Stimulated activated naive B cell treated with anti-CD40 and anti-IgM and Interleukin-4, amounts not matched to agents 10 μg/mL and 1 μg/mL and 100 μg/mL, for 72 hours (primary cell): Measurements from ENCODE around the gene PCDHGA8.
A peak's percentile ranks its signal among the peaks of the same experiment; 100 is the strongest.
"Not testable (repeated sequence)": the region's sequence is repeated elsewhere in the genome, so short reads cannot be mapped to it uniquely, and the experiment has no call there.

Experiments
- ATAC-seq, 2 donors: fragments of 150-1000 bp; cut with Tn5 transposase; replicated peaks; 2 replicates each; pipeline ENCODE4 v1.10.0; 2021; ENCODE audit warnings: moderate library complexity in 1 of 2
- DNase-seq: peaks from one replicate; pipeline ENCODE4 v3.0.0; 2021
- H3K27ac Mint-ChIP-seq: one replicate; pipeline ENCODE4 v1.8.0; 2022; ENCODE audit warnings: mild to moderate bottlenecking, mixed read lengths
- H3K27me3 Mint-ChIP-seq, 2 donors: one replicate each; pipeline ENCODE4 v1.8.0; 2022; ENCODE audit warnings: mixed read lengths in 2 of 2
- H3K36me3 Mint-ChIP-seq, 2 donors: one replicate each; pipeline ENCODE4 v1.8.0; 2022; ENCODE audit warnings: mixed read lengths in 2 of 2, mild to moderate bottlenecking in 1 of 2
- H3K4me1 Mint-ChIP-seq, 2 donors: one replicate each; pipeline ENCODE4 v1.8.0; 2022; ENCODE audit warnings: mixed read lengths in 2 of 2, mild to moderate bottlenecking in 1 of 2
- H3K4me3 Mint-ChIP-seq, 2 donors: one replicate each; pipeline ENCODE4 v1.8.0; 2022; ENCODE audit warnings: mild to moderate bottlenecking in 2 of 2, mixed read lengths in 2 of 2, moderate library complexity in 1 of 2
- H3K9me3 Mint-ChIP-seq, 2 donors: one replicate each; pipeline ENCODE4 v1.8.0; 2022; ENCODE audit warnings: mixed read lengths in 2 of 2, mild to moderate bottlenecking in 1 of 2

PCDHGA8 gene

DNA sequence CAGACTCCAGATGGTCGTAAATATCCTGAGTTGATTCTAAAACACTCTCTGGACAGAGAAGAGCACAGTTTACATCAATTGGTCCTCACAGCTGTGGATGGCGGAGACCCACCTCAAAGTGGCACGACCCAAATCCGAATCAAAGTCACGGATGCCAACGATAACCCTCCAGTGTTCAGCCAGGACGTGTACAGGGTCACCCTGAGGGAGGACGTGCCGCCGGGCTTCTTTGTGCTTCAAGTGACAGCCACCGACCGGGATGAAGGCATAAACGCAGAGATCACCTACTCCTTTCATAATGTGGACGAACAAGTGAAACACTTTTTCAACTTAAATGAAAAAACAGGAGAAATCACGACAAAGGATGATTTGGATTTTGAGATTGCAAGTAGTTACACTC lies 31.7 kb upstream of the PCDHGA8 start:
- peak overlapping the region; percentile 67 for H3K27ac Mint-ChIP-seq
- DNase-seq (no peak), ATAC-seq (no peak)
- peaks cover 73 to 87% of the 10 kb centered on the region in 2 donors for H3K27me3 Mint-ChIP-seq
- peaks cover 17 to 29% of the 10 kb centered on the region in 2 donors for H3K9me3 Mint-ChIP-seq
- H3K4me3 Mint-ChIP-seq, result no peak overlapping the region
- peaks cover 21 to 39% of the 10 kb centered on the region in 2 donors for H3K36me3 Mint-ChIP-seq
- H3K4me1 Mint-ChIP-seq, result no peaks in the 10 kb centered on the region

DNA sequence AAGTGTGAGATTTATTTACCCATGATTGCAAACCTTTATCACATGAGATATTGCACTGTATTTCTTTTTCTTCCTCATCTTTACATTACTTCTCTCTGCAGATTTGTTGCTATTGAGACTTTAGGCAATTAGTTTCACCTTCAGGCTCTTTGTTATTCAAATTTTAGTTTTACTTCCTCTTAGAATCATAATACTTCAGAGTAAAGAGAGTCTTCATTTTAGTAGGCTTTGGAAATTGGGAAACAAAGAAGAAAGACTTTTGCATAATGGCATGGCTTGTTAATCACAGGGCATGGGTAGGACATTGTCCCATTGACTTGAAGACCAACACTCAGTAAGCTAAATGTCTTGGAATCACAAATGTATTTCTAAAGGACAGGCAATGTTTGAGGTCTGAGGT lies 29.7 kb upstream of the PCDHGA8 start:
- Mint-ChIP-seq H3K9me3 (peaks cover 20 to 28% of the 10 kb centered on the region in 2 donors), H3K27me3 (peaks cover 64 to 76% of the 10 kb centered on the region in 2 donors), H3K27ac (peak overlapping the region; percentile 44)

DNA sequence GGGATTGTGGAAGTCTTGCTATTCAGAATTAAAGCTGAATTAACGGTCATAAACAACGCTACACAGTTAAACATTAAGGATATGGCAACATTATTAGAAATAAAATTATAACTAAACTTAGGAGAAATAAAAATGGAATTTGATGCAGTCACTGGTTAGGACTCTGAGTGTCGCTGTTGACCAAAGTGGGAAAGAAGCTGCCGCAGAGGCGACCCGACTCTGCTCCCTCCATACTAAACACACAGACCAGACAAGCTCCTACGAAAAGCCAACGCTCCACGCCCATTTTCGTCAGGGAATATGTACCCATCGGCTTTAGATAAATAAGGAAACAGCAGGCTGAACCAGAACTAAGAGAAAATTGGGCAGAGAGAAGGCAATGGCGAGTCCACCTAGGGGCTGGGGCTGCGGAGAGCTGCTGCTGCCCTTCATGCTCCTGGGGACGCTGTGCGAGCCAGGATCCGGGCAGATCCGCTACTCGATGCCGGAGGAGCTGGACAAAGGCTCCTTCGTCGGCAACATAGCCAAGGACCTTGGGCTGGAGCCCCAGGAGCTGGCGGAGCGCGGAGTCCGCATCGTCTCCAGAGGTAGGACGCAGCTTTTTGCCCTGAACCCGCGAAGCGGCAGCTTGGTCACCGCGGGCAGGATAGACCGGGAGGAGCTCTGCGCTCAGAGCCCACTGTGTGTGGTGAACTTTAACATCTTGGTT lies 28.3 kb upstream of the PCDHGA8 start, which contains the start of gene PCDHGA5:
Gene PCDHGA5 (plus strand): TSS at position 211 of the 709 bp plus-strand sequence. CDS start 169 bp downstream, at position 380.
- no peaks in the 10 kb centered on the region for H3K4me1 Mint-ChIP-seq
- H3K9me3 Mint-ChIP-seq, result peaks cover 20 to 28% of the 10 kb centered on the region in 2 donors
- H3K36me3 Mint-ChIP-seq, result peaks cover 25 to 40% of the 10 kb centered on the region in 2 donors
- ATAC-seq (no peak), DNase-seq (no peak)
- peak within 1 kb of the TSS in 1 of 2 donors; percentile 32 for H3K4me3 Mint-ChIP-seq
- H3K27ac Mint-ChIP-seq, result peak within 1 kb of the TSS; percentile 81
- peaks cover 66 to 73% of the 10 kb centered on the region in 2 donors for H3K27me3 Mint-ChIP-seq

More for the DNA sequence above, 29.7 kb upstream of the PCDHGA8 start:
- no peak for DNase-seq
- Mint-ChIP-seq H3K4me1 (no peaks in the 10 kb centered on the region), H3K4me3 (peak overlapping the region in 1 of 2 donors; percentile 17), H3K36me3 (peaks cover 25 to 40% of the 10 kb centered on the region in 2 donors)
- no peak for ATAC-seq

- DNase-seq, result no peak
- H3K4me3 Mint-ChIP-seq, result no peak overlapping the region
- H3K27ac Mint-ChIP-seq, result peak overlapping the region; percentile 5
- ATAC-seq, result no peak
- H3K4me1 Mint-ChIP-seq, result peaks cover 0 to 3% of the 10 kb centered on the region in 2 donors
- H3K36me3 Mint-ChIP-seq, result peaks cover 16 to 37% of the 10 kb centered on the region in 2 donors
- H3K9me3 Mint-ChIP-seq, result peaks cover 17 to 28% of the 10 kb centered on the region in 2 donors
- peaks cover 61 to 69% of the 10 kb centered on the region in 2 donors for H3K27me3 Mint-ChIP-seq
Observed at GRCh38 chr5:141366016-141366896, 26.2 kb upstream of the PCDHGA8 start.

DNA sequence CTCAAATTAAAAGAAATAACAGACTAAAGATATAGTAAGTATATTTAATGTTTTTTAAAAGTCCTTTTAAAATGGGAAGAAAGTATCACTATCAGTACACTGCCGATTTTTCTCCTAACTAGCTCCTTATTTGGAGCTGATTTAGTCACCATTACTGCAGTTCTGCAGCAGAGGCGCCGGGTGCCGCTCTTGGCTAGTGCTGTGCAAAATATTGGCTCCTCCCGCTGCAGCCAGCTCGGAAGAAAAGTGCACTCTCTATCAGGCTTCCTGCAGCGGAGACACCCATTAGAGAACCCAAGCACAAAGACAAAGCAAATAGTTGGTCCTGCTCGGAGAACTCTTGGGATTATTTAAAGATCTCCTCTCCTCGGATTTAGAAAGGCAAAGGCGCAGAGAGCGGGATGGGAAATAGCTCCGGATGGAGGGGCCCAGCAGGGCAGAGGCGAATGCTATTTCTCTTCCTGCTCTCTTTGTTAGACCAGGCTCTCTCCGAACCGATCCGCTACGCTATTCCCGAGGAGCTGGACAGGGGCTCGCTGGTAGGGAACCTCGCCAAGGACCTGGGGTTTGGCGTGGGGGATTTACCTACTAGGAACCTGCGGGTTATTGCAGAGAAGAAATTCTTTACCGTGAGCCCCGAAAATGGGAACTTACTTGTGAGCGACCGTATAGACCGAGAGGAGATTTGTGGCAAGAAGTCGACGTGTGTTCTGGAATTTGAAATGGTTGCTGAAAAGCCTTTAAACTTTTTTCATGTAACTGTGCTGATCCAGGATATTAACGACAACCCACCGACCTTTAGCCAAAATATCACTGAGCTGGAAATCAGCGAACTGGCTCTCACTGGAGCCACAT lies 22.2 kb upstream of the PCDHGA8 start, which contains the start of gene PCDHGB3:
Gene PCDHGB3 (plus strand): TSS at position 249 of the 855 bp plus-strand sequence. CDS start 153 bp downstream, at position 402.
- no peak for DNase-seq
- Mint-ChIP-seq H3K9me3 (peaks cover 23 to 25% of the 10 kb centered on the region in 2 donors), H3K4me3 (peak within 1 kb of the TSS; percentile 83 to 91)

DNA sequence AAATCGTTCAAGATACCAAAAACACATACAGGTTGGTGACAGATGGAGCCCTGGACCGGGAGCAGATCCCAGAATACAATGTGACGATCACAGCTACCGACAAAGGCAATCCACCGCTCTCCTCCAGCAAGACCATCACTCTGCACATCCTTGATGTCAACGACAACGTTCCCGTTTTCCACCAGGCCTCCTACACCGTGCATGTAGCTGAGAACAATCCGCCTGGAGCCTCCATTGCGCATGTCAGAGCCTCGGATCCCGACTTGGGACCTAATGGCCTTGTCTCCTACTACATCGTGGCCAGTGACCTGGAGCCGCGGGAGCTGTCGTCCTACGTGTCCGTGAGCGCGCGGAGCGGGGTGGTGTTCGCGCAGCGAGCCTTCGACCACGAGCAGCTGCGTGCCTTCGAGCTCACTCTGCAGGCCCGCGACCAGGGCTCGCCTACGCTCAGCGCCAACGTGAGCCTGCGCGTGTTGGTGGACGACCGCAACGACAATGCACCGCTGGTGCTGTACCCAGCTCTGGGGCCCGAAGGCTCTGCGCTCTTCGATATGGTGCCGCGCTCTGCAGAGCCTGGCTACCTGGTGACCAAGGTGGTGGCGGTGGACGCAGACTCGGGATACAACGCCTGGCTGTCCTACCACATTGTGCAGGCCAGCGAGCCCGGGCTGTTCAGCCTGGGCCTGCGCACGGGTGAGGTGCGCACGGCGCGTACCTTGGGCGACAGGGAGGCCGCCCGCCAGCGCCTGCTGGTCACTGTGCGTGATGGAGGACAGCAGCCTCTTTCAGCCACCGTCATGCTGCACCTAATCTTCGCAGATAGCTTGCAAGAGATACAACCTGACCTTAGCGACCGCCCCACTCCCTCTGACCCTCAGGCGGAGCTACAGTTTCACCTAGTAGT lies 20.6 kb upstream of the PCDHGA8 start:
- H3K9me3 Mint-ChIP-seq, result peaks cover 22 to 24% of the 10 kb centered on the region in 2 donors

More for the DNA sequence above, 22.2 kb upstream of the PCDHGA8 start, which contains the start of gene PCDHGB3:
- ATAC-seq, result peak; percentile 57 to 73
- Mint-ChIP-seq H3K27ac (peak within 1 kb of the TSS; percentile 94), H3K36me3 (peaks cover 13 to 17% of the 10 kb centered on the region in 2 donors), H3K27me3 (peaks cover 54 to 73% of the 10 kb centered on the region in 2 donors), H3K4me1 (peaks cover 0 to 4% of the 10 kb centered on the region in 2 donors)

GRCh38 chr5:141373673-141374317 lies 18.6 kb upstream of the PCDHGA8 start, which contains the start of gene PCDHGA6:
Gene PCDHGA6 (plus strand): TSS chr5:141373891. CDS start chr5:141374084, 193 bp downstream.
- DNase-seq, result no peak
- no peak within 1 kb of the TSS for H3K27ac Mint-ChIP-seq
- H3K27me3 Mint-ChIP-seq, result peaks cover 40 to 70% of the 10 kb centered on the region in 2 donors
- peaks cover 0 to 6% of the 10 kb centered on the region in 2 donors for H3K4me1 Mint-ChIP-seq
- H3K36me3 Mint-ChIP-seq, result peaks cover 11 to 17% of the 10 kb centered on the region in 2 donors
- H3K4me3 Mint-ChIP-seq, result peak within 1 kb of the TSS in 1 of 2 donors; percentile 30
- H3K9me3 Mint-ChIP-seq, result peaks cover 24% of the 10 kb centered on the region in 2 donors
- ATAC-seq, result no peak

More for the DNA sequence above, 20.6 kb upstream of the PCDHGA8 start:
- peaks cover 11 to 17% of the 10 kb centered on the region in 2 donors for H3K36me3 Mint-ChIP-seq
- H3K27me3 Mint-ChIP-seq, result peaks cover 47 to 71% of the 10 kb centered on the region in 2 donors
- H3K4me3 Mint-ChIP-seq, result no peak overlapping the region
- H3K4me1 Mint-ChIP-seq, result peaks cover 0 to 6% of the 10 kb centered on the region in 2 donors
- no peak for DNase-seq
- H3K27ac Mint-ChIP-seq, result peak overlapping the region; percentile 81
- ATAC-seq, result no peak

DNA sequence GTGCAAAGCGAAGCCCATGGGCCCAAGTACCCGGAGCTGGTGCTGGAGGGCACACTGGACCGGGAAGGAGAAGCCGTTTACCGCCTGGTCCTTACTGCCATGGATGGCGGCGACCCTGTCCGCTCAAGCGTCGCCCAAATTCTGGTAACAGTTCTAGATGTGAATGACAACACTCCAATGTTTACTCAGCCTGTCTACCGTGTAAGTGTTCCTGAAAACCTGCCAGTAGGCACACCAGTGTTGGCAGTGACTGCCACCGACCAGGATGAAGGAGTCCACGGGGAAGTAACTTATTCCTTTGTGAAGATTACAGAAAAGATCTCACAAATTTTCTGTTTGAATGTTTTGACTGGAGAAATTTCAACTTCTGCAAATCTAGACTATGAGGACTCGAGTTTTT lies 17.8 kb upstream of the PCDHGA8 start:
- DNase-seq (no peak), ATAC-seq (no peak)
- Mint-ChIP-seq H3K27me3 (peaks cover 38 to 67% of the 10 kb centered on the region in 2 donors), H3K27ac (no peak overlapping the region), H3K9me3 (peaks cover 24 to 26% of the 10 kb centered on the region in 2 donors), H3K36me3 (peaks cover 11 to 17% of the 10 kb centered on the region in 2 donors), H3K4me3 (no peak overlapping the region), H3K4me1 (peaks cover 0 to 6% of the 10 kb centered on the region in 2 donors)

DNA sequence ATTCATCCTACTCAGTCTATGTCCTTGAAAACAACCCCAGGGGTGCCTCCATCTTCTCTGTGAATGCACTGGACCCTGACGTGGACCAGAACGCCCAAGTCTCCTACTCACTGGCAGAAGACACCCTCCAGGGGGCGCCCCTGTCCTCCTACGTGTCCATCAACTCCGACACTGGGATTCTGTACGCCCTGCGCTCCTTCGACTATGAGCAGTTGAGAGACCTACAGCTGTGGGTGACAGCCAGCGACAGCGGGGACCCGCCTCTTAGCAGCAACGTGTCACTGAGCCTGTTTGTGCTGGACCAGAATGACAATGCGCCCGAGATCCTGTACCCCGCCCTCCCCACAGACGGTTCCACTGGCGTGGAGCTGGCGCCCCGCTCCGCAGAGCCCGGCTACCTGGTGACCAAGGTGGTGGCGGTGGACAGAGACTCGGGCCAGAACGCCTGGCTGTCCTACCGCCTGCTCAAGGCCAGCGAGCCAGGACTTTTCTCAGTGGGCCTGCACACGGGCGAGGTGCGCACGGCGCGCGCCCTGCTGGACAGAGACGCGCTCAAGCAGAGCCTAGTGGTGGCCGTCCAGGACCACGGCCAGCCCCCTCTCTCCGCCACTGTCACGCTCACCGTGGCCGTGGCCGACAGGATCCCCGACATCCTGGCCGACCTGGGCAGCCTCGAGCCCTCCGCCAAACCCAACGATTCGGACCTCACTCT lies 16.8 kb upstream of the PCDHGA8 start:
- DNase-seq, H3K27ac Mint-ChIP-seq, ATAC-seq, H3K4me1 Mint-ChIP-seq, H3K4me3 Mint-ChIP-seq: not testable (repeated sequence)
- Mint-ChIP-seq H3K36me3 (peaks cover 11 to 13% of the 10 kb centered on the region in 2 donors), H3K9me3 (peaks cover 21 to 26% of the 10 kb centered on the region in 2 donors), H3K27me3 (peaks cover 37 to 66% of the 10 kb centered on the region in 2 donors)

GRCh38 chr5:141382469-141383294 lies 9.8 kb upstream of the PCDHGA8 start, which contains the start of gene PCDHGA7:
Gene PCDHGA7 (plus strand): TSS chr5:141382742. CDS start chr5:141382900, 158 bp downstream.
- no peak for DNase-seq
- H3K36me3 Mint-ChIP-seq, result peaks cover 4 to 5% of the 10 kb centered on the region in 2 donors
- H3K4me1 Mint-ChIP-seq, result peaks cover 0 to 4% of the 10 kb centered on the region in 2 donors
- peak within 1 kb of the TSS; percentile 14 for H3K27ac Mint-ChIP-seq
- H3K27me3 Mint-ChIP-seq, result peaks cover 57 to 69% of the 10 kb centered on the region in 2 donors
- peaks cover 7 to 8% of the 10 kb centered on the region in 2 donors for H3K9me3 Mint-ChIP-seq
- ATAC-seq, result no peak
- H3K4me3 Mint-ChIP-seq, result peak within 1 kb of the TSS; percentile 70 to 81

DNA sequence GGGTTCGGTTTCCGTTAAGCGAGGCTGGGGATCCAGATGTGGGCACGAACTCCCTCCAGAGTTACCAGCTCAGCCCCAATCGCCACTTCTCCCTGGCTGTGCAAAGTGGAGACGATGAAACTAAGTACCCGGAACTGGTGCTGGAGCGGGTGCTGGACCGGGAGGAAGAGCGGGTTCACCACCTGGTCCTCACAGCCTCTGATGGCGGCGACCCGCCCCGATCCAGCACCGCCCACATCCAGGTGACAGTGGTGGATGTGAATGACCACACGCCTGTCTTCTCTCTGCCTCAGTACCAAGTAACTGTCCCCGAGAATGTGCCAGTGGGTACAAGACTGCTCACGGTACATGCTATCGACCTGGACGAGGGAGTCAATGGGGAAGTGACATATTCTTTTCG lies 9.1 kb upstream of the PCDHGA8 start:
- no peak for DNase-seq
- Mint-ChIP-seq H3K27me3 (peaks cover 58 to 71% of the 10 kb centered on the region in 2 donors), H3K4me1 (peaks cover 0 to 4% of the 10 kb centered on the region in 2 donors), H3K36me3 (peaks cover 4 to 6% of the 10 kb centered on the region in 2 donors), H3K27ac (no peak overlapping the region), H3K4me3 (peak overlapping the region in 1 of 2 donors; percentile 81), H3K9me3 (peaks cover 8 to 9% of the 10 kb centered on the region in 2 donors)
- no peak for ATAC-seq
